Measurements from ENCODE around the gene IL17D.

DNA sequence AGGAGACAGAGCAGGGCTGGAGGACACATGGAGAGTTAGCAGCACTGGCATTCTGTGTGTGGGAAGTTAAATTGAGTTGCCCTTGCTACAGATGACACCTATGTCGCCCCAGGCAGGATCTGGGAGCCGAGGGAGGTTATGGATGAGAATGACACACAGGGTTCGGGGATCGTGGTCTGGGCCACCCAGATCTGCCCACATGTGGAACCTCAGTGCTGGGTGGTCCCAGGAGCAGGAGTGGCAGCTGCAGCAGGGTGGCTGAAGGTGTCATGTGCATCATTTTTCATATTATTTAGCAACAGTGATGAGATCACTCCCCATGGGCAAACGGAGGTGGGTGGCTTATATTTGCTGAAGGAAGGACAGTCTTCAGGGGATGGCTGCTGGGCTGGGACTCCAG is 3.2 kb downstream of the IL17D start:
- no peak for TF ChIP-seq SUZ12 (IDR thresholded peaks at IDR 0.05; ENCODE audit: extremely low read depth, insufficient read depth, insufficient read length)
- no peak for TF ChIP-seq ZNF274 (IDR thresholded peaks at IDR 0.05; ENCODE audit: low read depth, low read length)
- TF ChIP-seq YY1 (IDR thresholded peaks at IDR 0.05; ENCODE audit: insufficient read depth, insufficient read length) = no peak

Data from NT2/D1 (cell line).